Measurements from ENCODE around the gene ERI3. TPM values are rescaled to one million over a fixed set of nuclear protein-coding genes. Genes with fewer than 3 reads are reported as not detected.
A peak's percentile ranks its signal among the peaks of the same experiment; 100 is the strongest.

Gene ERI3
- total and polyA plus RNA-seq, 2 of the 13 experiments (the other 11 are each of a cell fraction or from before 2014, with no cell fraction given): 35.6 to 35.9 TPM

DNA sequence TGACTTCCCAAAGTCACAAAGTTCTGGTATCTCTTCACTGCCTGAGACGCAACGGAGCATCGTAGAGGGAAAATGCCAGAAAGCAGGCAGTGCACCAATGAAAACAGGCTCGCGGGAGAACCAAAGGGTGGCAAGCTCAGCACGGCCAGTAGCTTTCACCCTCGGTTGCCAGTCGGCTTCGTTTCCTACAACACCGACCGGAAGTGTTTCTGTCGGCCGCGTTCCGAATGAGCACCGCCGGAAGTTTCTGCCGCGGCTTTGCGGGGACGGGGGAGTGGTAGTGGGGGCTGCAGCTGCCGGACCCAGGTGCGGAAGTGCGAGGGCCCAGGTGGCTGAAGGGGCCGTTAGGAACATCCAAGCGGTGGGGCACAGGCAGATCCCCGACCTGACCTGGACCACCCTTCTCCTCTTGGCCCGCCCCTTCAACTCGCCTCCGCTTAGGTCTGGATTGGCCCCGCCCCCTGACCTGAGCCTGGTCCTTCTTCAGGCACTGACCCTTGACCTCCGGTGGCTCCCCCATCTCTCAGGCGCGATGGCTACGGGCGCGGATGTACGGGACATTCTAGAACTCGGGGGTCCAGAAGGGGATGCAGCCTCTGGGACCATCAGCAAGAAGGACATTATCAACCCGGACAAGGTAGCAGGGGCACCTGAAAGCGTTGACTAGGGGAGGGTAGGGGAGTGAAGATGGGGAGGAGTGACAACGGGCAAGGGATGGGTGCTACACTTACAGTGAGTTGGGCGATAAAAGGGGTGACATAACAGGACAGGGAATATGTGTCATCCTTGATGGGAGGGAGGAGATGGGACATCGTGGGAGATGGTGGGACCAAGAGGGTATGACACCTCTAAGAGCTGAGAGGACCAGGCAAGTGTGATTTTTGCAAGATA, 141.6 kb downstream of the ERI3 start, which contains the start of gene DMAP1 (continued):
- TF ChIP-seq, protein P1, sequence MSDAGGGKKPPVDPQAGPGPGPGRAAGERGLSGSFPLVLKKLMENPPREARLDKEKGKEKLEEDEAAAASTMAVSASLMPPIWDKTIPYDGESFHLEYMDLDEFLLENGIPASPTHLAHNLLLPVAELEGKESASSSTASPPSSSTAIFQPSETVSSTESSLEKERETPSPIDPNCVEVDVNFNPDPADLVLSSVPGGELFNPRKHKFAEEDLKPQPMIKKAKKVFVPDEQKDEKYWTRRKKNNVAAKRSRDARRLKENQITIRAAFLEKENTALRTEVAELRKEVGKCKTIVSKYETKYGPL (CRISPR knock-in tag; IDR thresholded peaks at IDR 0.05): no peak; the same call in 1 of the 2 replicates
- TF ChIP-seq NR2F6 (IDR thresholded peaks at IDR 0.05): peak; percentile 91
- TF ChIP-seq NR2F6 (CRISPR knock-in tag; IDR thresholded peaks at IDR 0.05): peak; percentile 78
- TF ChIP-seq NR0B2 (CRISPR knock-in tag; IDR thresholded peaks at IDR 0.05): peak; percentile 86; the same call in 1 of the 2 replicates
- 0 out of 2 replicates have a peak, but pooled peaks have one; percentile 46 for TF ChIP-seq NFYC (CRISPR knock-in tag; IDR thresholded peaks at IDR 0.05)
- no peak for TF ChIP-seq ZBTB39 (CRISPR knock-in tag; IDR thresholded peaks at IDR 0.05)
- peak; percentile 94 for TF ChIP-seq ZNF580 (CRISPR knock-in tag; IDR thresholded peaks at IDR 0.05; ENCODE audit: borderline replicate concordance, low read depth)
- TF ChIP-seq KLF11 (CRISPR knock-in tag; IDR thresholded peaks at IDR 0.05): peak; percentile 73; the same call in 1 of the 2 replicates
- peak; percentile 81 for TF ChIP-seq ZSCAN9 (CRISPR knock-in tag; IDR thresholded peaks at IDR 0.05; ENCODE audit: borderline replicate concordance)
- peak; percentile 72; the same call in 1 of the 2 replicates for TF ChIP-seq KLF12 (CRISPR knock-in tag; IDR thresholded peaks at IDR 0.05; ENCODE audit: borderline replicate concordance)
- peak; percentile 84 for TF ChIP-seq SNAPC2 (CRISPR knock-in tag; IDR thresholded peaks at IDR 0.05)
- peak; percentile 54; the same call in 1 of the 2 replicates for TF ChIP-seq ZNF678 (CRISPR knock-in tag; IDR thresholded peaks at IDR 0.05)
- TF ChIP-seq ATF5 (CRISPR knock-in tag; IDR thresholded peaks at IDR 0.05; ENCODE audit: low read depth): no peak
- TF ChIP-seq, protein P2, sequence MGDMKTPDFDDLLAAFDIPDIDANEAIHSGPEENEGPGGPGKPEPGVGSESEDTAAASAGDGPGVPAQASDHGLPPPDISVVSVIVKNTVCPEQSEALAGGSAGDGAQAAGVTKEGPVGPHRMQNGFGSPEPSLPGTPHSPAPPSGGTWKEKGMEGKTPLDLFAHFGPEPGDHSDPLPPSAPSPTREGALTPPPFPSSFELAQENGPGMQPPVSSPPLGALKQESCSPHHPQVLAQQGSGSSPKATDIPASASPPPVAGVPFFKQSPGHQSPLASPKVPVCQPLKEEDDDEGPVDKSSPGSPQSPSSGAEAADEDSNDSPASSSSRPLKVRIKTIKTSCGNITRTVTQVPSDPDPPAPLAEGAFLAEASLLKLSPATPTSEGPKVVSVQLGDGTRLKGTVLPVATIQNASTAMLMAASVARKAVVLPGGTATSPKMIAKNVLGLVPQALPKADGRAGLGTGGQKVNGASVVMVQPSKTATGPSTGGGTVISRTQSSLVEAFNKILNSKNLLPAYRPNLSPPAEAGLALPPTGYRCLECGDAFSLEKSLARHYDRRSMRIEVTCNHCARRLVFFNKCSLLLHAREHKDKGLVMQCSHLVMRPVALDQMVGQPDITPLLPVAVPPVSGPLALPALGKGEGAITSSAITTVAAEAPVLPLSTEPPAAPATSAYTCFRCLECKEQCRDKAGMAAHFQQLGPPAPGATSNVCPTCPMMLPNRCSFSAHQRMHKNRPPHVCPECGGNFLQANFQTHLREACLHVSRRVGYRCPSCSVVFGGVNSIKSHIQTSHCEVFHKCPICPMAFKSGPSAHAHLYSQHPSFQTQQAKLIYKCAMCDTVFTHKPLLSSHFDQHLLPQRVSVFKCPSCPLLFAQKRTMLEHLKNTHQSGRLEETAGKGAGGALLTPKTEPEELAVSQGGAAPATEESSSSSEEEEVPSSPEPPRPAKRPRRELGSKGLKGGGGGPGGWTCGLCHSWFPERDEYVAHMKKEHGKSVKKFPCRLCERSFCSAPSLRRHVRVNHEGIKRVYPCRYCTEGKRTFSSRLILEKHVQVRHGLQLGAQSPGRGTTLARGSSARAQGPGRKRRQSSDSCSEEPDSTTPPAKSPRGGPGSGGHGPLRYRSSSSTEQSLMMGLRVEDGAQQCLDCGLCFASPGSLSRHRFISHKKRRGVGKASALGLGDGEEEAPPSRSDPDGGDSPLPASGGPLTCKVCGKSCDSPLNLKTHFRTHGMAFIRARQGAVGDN (CRISPR knock-in tag; IDR thresholded peaks at IDR 0.05): peak; percentile 94
- peak; percentile 85 for TF ChIP-seq YY1 (IDR thresholded peaks at IDR 0.05; ENCODE audit: insufficient read depth, insufficient replicate concordance, low read depth, low read length)
- TF ChIP-seq ZNF766 (CRISPR knock-in tag; IDR thresholded peaks at IDR 0.05; ENCODE audit: borderline replicate concordance): peak; percentile 56; the same call in 1 of the 2 replicates
